Activated CD4-positive, alpha-beta T cell treated with anti-CD3 and anti-CD28 coated beads for 48 hours (primary cell): ENCODE measurements around the gene CARTPT.

ENCODE experiments used
- DNase-seq: peaks from one replicate; pipeline ENCODE4 v3.0.0-alpha.2; 2020

Gene CARTPT

GRCh38 chr5:71719063-71719964 is at the start of gene CARTPT:
CARTPT (plus strand) TSS chr5:71719275; CDS start chr5:71719294, 19 bp downstream.
- peak; percentile 6 for DNase-seq

- DNase-seq: no peak
These were observed 41.1 kb upstream of the CARTPT start for GRCh38 chr5:71677977-71678376.

- no peak for DNase-seq
These were observed 39.4 kb upstream of the CARTPT start for GRCh38 chr5:71679714-71680113.

- no peak for DNase-seq
These were observed 38.6 kb upstream of the CARTPT start for GRCh38 chr5:71680510-71680909.

GRCh38 chr5:71681296-71681695 is 37.8 kb upstream of the CARTPT start:
- no peak for DNase-seq

- no peak for DNase-seq
These were observed 34.8 kb upstream of the CARTPT start for GRCh38 chr5:71684309-71684708.

GRCh38 chr5:71693828-71694427 is 25.1 kb upstream of the CARTPT start:
- DNase-seq: no peak

- DNase-seq: no peak
These were observed 24.0 kb upstream of the CARTPT start for GRCh38 chr5:71695071-71695470.

GRCh38 chr5:71695595-71695994 is 23.5 kb upstream of the CARTPT start:
- no peak for DNase-seq

- DNase-seq: no peak
These were observed 21.1 kb upstream of the CARTPT start for GRCh38 chr5:71697967-71698366.

GRCh38 chr5:71699233-71699632 is 19.8 kb upstream of the CARTPT start:
- no peak for DNase-seq

GRCh38 chr5:71699751-71700150 is 19.3 kb upstream of the CARTPT start:
- no peak for DNase-seq

- no peak for DNase-seq
These were observed 18.3 kb upstream of the CARTPT start for GRCh38 chr5:71700803-71701202.

- DNase-seq: peak; percentile 23
These were observed 17.7 kb upstream of the CARTPT start for GRCh38 chr5:71701407-71701806.

GRCh38 chr5:71703941-71704340 is 15.1 kb upstream of the CARTPT start:
- no peak for DNase-seq

GRCh38 chr5:71705421-71705820 is 13.7 kb upstream of the CARTPT start:
- no peak for DNase-seq

- no peak for DNase-seq
These were observed 12.2 kb upstream of the CARTPT start for GRCh38 chr5:71706906-71707305.

GRCh38 chr5:71711610-71712009 is 7.5 kb upstream of the CARTPT start:
- no peak for DNase-seq

- no peak for DNase-seq
These were observed 4.2 kb upstream of the CARTPT start for GRCh38 chr5:71714911-71715310.

GRCh38 chr5:71727978-71728377 is 8.9 kb downstream of the CARTPT start:
- no peak for DNase-seq

- no peak for DNase-seq
These were observed 11.9 kb downstream of the CARTPT start for GRCh38 chr5:71731015-71731414.

- DNase-seq: no peak
These were observed 12.9 kb downstream of the CARTPT start for GRCh38 chr5:71732011-71732410.

GRCh38 chr5:71734141-71734540 is 15.1 kb downstream of the CARTPT start:
- no peak for DNase-seq

GRCh38 chr5:71737931-71738539 is 19.0 kb downstream of the CARTPT start:
- no peak for DNase-seq
